ENCODE measurements around the gene MTHFD1L.

Gene MTHFD1L

GRCh38 chr6:150940941-150941340, 75.4 kb downstream of the MTHFD1L start:
- Histone ChIP-seq H3K27me3 (ENCODE audit: insufficient read depth, low read depth, severe bottlenecking) (no peaks in the 10 kb centered on the region), H3K36me3 (peaks cover 5% of the 10 kb centered on the region), H3K27ac (no peak overlapping the region), H3K9me3 (ENCODE audit: severe bottlenecking) (no peaks in the 10 kb centered on the region), H3K4me3 (ENCODE audit: low read depth, low read length) (no peak overlapping the region)
- TF ChIP-seq CTCF (IDR thresholded peaks at IDR 0.05; ENCODE audit: low read depth, low read length) = no peak
- DNase-seq = no peak

GRCh38 chr6:150949526-150949925, 84.0 kb downstream of the MTHFD1L start:
- Histone ChIP-seq H3K9me3 (ENCODE audit: severe bottlenecking) (no peaks in the 10 kb centered on the region), H3K27me3 (ENCODE audit: insufficient read depth, low read depth, severe bottlenecking) (no peaks in the 10 kb centered on the region), H3K36me3 (peaks cover 31% of the 10 kb centered on the region), H3K27ac (no peak overlapping the region), H3K4me3 (ENCODE audit: low read depth, low read length) (no peak overlapping the region)
- no peak for DNase-seq
- TF ChIP-seq CTCF (IDR thresholded peaks at IDR 0.05; ENCODE audit: low read depth, low read length) = no peak

- no peak for TF ChIP-seq CTCF (IDR thresholded peaks at IDR 0.05; ENCODE audit: low read depth, low read length)
- no peak overlapping the region for H3K27ac ChIP-seq
These were observed 88.3 kb downstream of the MTHFD1L start for GRCh38 chr6:150953851-150954250.

GRCh38 chr6:150959166-150959565, 93.7 kb downstream of the MTHFD1L start:
- DNase-seq = no peak
- H3K27me3 ChIP-seq (ENCODE audit: insufficient read depth, low read depth, severe bottlenecking) = no peaks in the 10 kb centered on the region
- no peak overlapping the region for H3K27ac ChIP-seq
- no peaks in the 10 kb centered on the region; the same call in 1 of the 2 replicates for H3K36me3 ChIP-seq
- H3K9me3 ChIP-seq (ENCODE audit: severe bottlenecking) = no peaks in the 10 kb centered on the region
- no peak for TF ChIP-seq CTCF (IDR thresholded peaks at IDR 0.05; ENCODE audit: low read depth, low read length)
- H3K4me3 ChIP-seq (ENCODE audit: low read depth, low read length) = no peak overlapping the region

More at GRCh38 chr6:150953851-150954250, 88.3 kb downstream of the MTHFD1L start:
- Histone ChIP-seq H3K36me3 (peaks cover 26% of the 10 kb centered on the region), H3K4me3 (ENCODE audit: low read depth, low read length) (no peak overlapping the region), H3K27me3 (ENCODE audit: insufficient read depth, low read depth, severe bottlenecking) (no peaks in the 10 kb centered on the region), H3K9me3 (ENCODE audit: severe bottlenecking) (no peaks in the 10 kb centered on the region)
- DNase-seq = no peak

GRCh38 chr6:150962436-150962835, 96.9 kb downstream of the MTHFD1L start:
- Histone ChIP-seq H3K27ac (no peak overlapping the region), H3K9me3 (ENCODE audit: severe bottlenecking) (no peaks in the 10 kb centered on the region), H3K27me3 (ENCODE audit: insufficient read depth, low read depth, severe bottlenecking) (no peaks in the 10 kb centered on the region), H3K36me3 (no peaks in the 10 kb centered on the region), H3K4me3 (ENCODE audit: low read depth, low read length) (no peak overlapping the region)
- DNase-seq = no peak
- no peak for TF ChIP-seq CTCF (IDR thresholded peaks at IDR 0.05; ENCODE audit: low read depth, low read length)

- DNase-seq = no peak
- Histone ChIP-seq H3K36me3 (no peaks in the 10 kb centered on the region), H3K27ac (no peak overlapping the region), H3K4me3 (ENCODE audit: low read depth, low read length) (no peak overlapping the region), H3K9me3 (ENCODE audit: severe bottlenecking) (no peaks in the 10 kb centered on the region), H3K27me3 (ENCODE audit: insufficient read depth, low read depth, severe bottlenecking) (no peaks in the 10 kb centered on the region)
- TF ChIP-seq CTCF (IDR thresholded peaks at IDR 0.05; ENCODE audit: low read depth, low read length) = no peak
These were observed 99.3 kb downstream of the MTHFD1L start for GRCh38 chr6:150964765-150965164.

Measured in WERI-Rb-1 (cell line).